Heart left ventricle (tissue), 16 donors: ENCODE data around the gene SLC38A11. TPM values are rescaled to one million over a fixed set of nuclear protein-coding genes. Genes with fewer than 3 reads are reported as not detected.

Source experiments
- ATAC-seq, 4 donors: fragments of 200-7000 bp; cut with Tn5 transposase; one replicate each; pipeline ENCODE4 v1.9.1; 2020 to 2022; ENCODE audit warnings: moderate library complexity in 4 of 4, mild to moderate bottlenecking in 3 of 4, moderate number of reproducible peaks in 1 of 4
- DNase-seq, 5 donors: peaks; one replicate each; pipeline ENCODE4 v3.0.0-alpha.2; 2020
- H3K27ac ChIP-seq, 12 donors: fragments of 200-600 bp; sonication (generic) in 4 of 12; one replicate each; pipeline versions ENCODE4 v1.5.0 to v1.8.0; 2016 to 2022; ENCODE audit warnings: mild to moderate bottlenecking in 2 of 12
- H3K27me3 ChIP-seq, 9 donors: fragments of 200-600 bp; sonication (generic) in 2 of 9; one replicate each; pipeline versions ENCODE4 v1.5.1 to v1.8.0; 2016 to 2022; ENCODE audit warnings: mild to moderate bottlenecking in 3 of 9
- H3K36me3 ChIP-seq, 9 donors: fragments of 200-600 bp; sonication (generic) in 2 of 9; one replicate each; pipeline versions ENCODE4 v1.5.0 to v1.8.0; 2018 to 2022; ENCODE audit warnings: mild to moderate bottlenecking in 2 of 9
- H3K4me1 ChIP-seq, 12 donors: fragments of 200-600 bp; sonication (generic) in 4 of 12; one replicate each; pipeline versions ENCODE4 v1.5.0 to v1.8.0; 2016 to 2022; ENCODE audit warnings: mild to moderate bottlenecking in 3 of 12
- H3K4me3 ChIP-seq, 12 donors: fragments of 200-600 bp; sonication (generic) in 4 of 12; one replicate each; pipeline versions ENCODE4 v1.5.0 to v1.8.0; 2017 to 2022; ENCODE audit warnings: mild to moderate bottlenecking in 9 of 12, moderate library complexity in 4 of 12
- H3K9me3 ChIP-seq, 12 donors: fragments of 200-600 bp; sonication (generic) in 4 of 12; one replicate each; pipeline versions ENCODE4 v1.5.0 to v1.8.0; 2016 to 2022; ENCODE audit warnings: mild to moderate bottlenecking in 1 of 12
- CTCF ChIP-seq, 12 donors: fragments of 200-600 bp; sonication (generic) in 4 of 12; IDR thresholded peaks; one replicate each; pipeline versions ENCODE4 v1.5.0 to v1.8.0; 2018 to 2022; ENCODE audit warnings: antibody characterized with exemption in 12 of 12, mild to moderate bottlenecking in 5 of 12
- POLR2A ChIP-seq, 2 donors: fragments of 450-650 bp; IDR thresholded peaks; one replicate each; pipeline ENCODE4 v1.6.1; 2017; ENCODE audit warnings: antibody characterized with exemption in 2 of 2, mild to moderate bottlenecking in 2 of 2, moderate library complexity in 2 of 2
- WGBS, 4 donors: extraction: QIAGEN DNeasy Blood & Tissue Kit in 2 of 4; methylation state at CpG; one replicate each; pipeline versions ENCODE4 v1.1.5 to v1.1.7; 2013 to 2018; 5-methylcytosine and 5-hydroxymethylcytosine counted together
- intact Hi-C, 10 donors: fragments of 100-400 bp; cut with DNase I; formaldehyde crosslinking; loops; one replicate each; pipeline versions ENCODE4 v1.11.1 to v1.14.2; 2022
- polyA plus RNA-seq, 2 donors: library from polyadenylated mRNA; stranded (reverse); fragments of 200-250 nt; gene quantifications; one replicate each; pipeline ENCODE4 v1.2.3, GENCODE V29; 2013
- total RNA-seq, 9 donors: library from RNA; depleted of rRNA in 2 of 9; stranded (reverse); fragments of >200 nt in 2 of 9; fragmentation: NEBNext Ultra II Directional in 3 of 9; extraction: Animal tissue kit (Norgen Biotek cat#: 25700) in 3 of 9; gene quantifications; one replicate each; pipeline versions ENCODE4 v1.1.0 to v1.2.4, GENCODE V29; 2016 to 2023
- donor health status: ischemic (EF 13 %, LVEDD 7.1; RV severe dilation, severe dysfunction).
- donor health status: healthy with polysubstance abuse.
- donor health status: DM: no; HTN: yes; CAD: no.
- donor health status: DM: no; HTN: no; CAD: no.
- donor health status: ischemic (EF 25% LVEDD 6.9; RV normal size, moderate dysfunction).
- donor health status: ischemic (EF 25% LVEDD 5.7; RV mildly dilated, moderate dysfunction).
- donor health status: healthy.
- donor health status: DM: yes; HTN: yes; CAD: no.
- donor health status: ischemic (EF 35%, LVEDD 5.7; RV mildly dilated, moderate dysfunction).
- donor health status: nonischemic (EF 11% LVEDD 7.7; RV severe dilation, severe dysfunction).
- donor health status: DM: yes; HTN: yes; CAD: no.
- donor health status: PGD.
- donor health status: ischemic (EF 29% LVEDD 5.4; RV normal size, mild dysfunction).
- donor health status: nonischemic (EF 23%, LVEDD 6.1; RV moderate dilation, normal function).

The SLC38A11 gene
- total and polyA plus RNA-seq, 11 donors: 0.25 to 1.9 (median 0.55) TPM

- intact Hi-C loops: no loop called here
- DNase-seq: no peak
- H3K27ac ChIP-seq: no peak overlapping the region
- WGBS, 4 donors: 56 to 66% (median 59%) methylated on average over 2 of the region's 2 CpGs
- no peaks in the 10 kb centered on the region for H3K9me3 ChIP-seq
- no peaks in the 10 kb centered on the region for H3K36me3 ChIP-seq
- no peak overlapping the region for H3K4me3 ChIP-seq
- peaks cover 0 to 5% (median 0%) of the 10 kb centered on the region in 12 donors for H3K4me1 ChIP-seq
- ATAC-seq: no peak
- peaks cover 0 to 1% (median 0%) of the 10 kb centered on the region in 9 donors for H3K27me3 ChIP-seq
- TF ChIP-seq CTCF (IDR thresholded peaks at IDR 0.05): no peak
- TF ChIP-seq POLR2A (IDR thresholded peaks at IDR 0.05): no peak
Observed at GRCh38 chr2:164960159-164960558, 4.8 kb upstream of the SLC38A11 start.

GRCh38 chr2:164954186-164954585 is 1.1 kb downstream of the SLC38A11 start:
- no peak overlapping the region for H3K27ac ChIP-seq
- peak overlapping the region in 2 of 12 donors; percentile 57 to 58 for H3K4me3 ChIP-seq
- no peaks in the 10 kb centered on the region for H3K9me3 ChIP-seq
- peaks cover 0 to 30% (median 6%) of the 10 kb centered on the region in 9 donors for H3K27me3 ChIP-seq
- 94 to 97% (median 95%) methylated on average over 4 of the region's 4 CpGs for WGBS, 4 donors
- no peak for DNase-seq
- TF ChIP-seq CTCF (IDR thresholded peaks at IDR 0.05) (no peak), POLR2A (IDR thresholded peaks at IDR 0.05) (no peak)
- intact Hi-C loops: no loop called here
- no peaks in the 10 kb centered on the region for H3K36me3 ChIP-seq
- H3K4me1 ChIP-seq: peaks cover 0 to 8% (median 2%) of the 10 kb centered on the region in 12 donors
- ATAC-seq: no peak

- Histone ChIP-seq H3K36me3 (no peaks in the 10 kb centered on the region), H3K27me3 (peaks cover 0 to 30% (median 6%) of the 10 kb centered on the region in 9 donors), H3K4me3 (no peak overlapping the region), H3K4me1 (peaks cover 0 to 8% (median 2%) of the 10 kb centered on the region in 12 donors), H3K9me3 (no peaks in the 10 kb centered on the region), H3K27ac (no peak overlapping the region)
- TF ChIP-seq POLR2A (IDR thresholded peaks at IDR 0.05): no peak
- TF ChIP-seq CTCF (IDR thresholded peaks at IDR 0.05): no peak
- 56 to 76% (median 71%) methylated on average over 3 of the region's 3 CpGs for WGBS, 4 donors
- DNase-seq (no peak), ATAC-seq (no peak)
- intact Hi-C loops: no loop called here
Observed at GRCh38 chr2:164953279-164953678, 2.0 kb downstream of the SLC38A11 start.

- H3K9me3 ChIP-seq: no peaks in the 10 kb centered on the region
- H3K4me3 ChIP-seq: no peak overlapping the region
- TF ChIP-seq POLR2A (IDR thresholded peaks at IDR 0.05) (no peak), CTCF (IDR thresholded peaks at IDR 0.05) (no peak)
- intact Hi-C loops: no loop called here
- no peak overlapping the region for H3K27ac ChIP-seq
- no peaks in the 10 kb centered on the region for H3K36me3 ChIP-seq
- 84 to 85% (median 85%) methylated on average over 8 of the region's 8 CpGs for WGBS, 4 donors
- no peak for ATAC-seq
- no peak for DNase-seq
- H3K27me3 ChIP-seq: peaks cover 0 to 30% (median 6%) of the 10 kb centered on the region in 9 donors
- H3K4me1 ChIP-seq: peaks cover 0 to 8% (median 2%) of the 10 kb centered on the region in 12 donors
Observed at GRCh38 chr2:164952057-164952702, 3.1 kb downstream of the SLC38A11 start.
